GM21423 (cell line): ENCODE results near the gene XRCC4.

Experiments used
- ATAC-seq: cut with Tn5 transposase; IDR thresholded peaks from one replicate; pipeline ENCODE4 v1.9.1; 2021; ENCODE audit warnings: mild to moderate bottlenecking, moderate library complexity; ENCODE audit not compliant: unreplicated experiment

The XRCC4 gene

DNA sequence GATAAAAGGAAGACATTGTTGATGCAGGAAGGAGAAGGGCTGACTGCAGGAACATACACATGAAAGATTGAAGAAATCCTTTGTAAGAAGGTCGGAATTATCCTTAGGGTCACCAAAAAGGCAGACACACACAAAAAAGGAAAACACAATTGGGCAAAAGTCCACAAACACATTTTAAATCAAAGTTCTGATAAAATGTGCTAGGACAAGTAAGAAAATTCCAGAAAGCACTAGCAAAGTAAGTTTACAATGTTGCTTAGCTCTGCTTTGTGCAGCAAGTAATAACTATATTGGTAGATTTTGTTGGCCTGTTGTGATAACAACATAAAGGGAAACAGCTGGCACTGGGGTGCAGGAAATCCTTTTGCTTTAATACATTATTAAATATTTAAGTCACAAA is 294.4 kb downstream of the XRCC4 start:
- no peak for ATAC-seq

- ATAC-seq, result no peak
These were observed 297.2 kb downstream of the XRCC4 start for GRCh38 chr5:83374547-83374946.

- ATAC-seq, result no peak
These were observed 297.9 kb downstream of the XRCC4 start for GRCh38 chr5:83375049-83375745.

- no peak for ATAC-seq
These were observed 299.1 kb downstream of the XRCC4 start for GRCh38 chr5:83376461-83376860.

DNA sequence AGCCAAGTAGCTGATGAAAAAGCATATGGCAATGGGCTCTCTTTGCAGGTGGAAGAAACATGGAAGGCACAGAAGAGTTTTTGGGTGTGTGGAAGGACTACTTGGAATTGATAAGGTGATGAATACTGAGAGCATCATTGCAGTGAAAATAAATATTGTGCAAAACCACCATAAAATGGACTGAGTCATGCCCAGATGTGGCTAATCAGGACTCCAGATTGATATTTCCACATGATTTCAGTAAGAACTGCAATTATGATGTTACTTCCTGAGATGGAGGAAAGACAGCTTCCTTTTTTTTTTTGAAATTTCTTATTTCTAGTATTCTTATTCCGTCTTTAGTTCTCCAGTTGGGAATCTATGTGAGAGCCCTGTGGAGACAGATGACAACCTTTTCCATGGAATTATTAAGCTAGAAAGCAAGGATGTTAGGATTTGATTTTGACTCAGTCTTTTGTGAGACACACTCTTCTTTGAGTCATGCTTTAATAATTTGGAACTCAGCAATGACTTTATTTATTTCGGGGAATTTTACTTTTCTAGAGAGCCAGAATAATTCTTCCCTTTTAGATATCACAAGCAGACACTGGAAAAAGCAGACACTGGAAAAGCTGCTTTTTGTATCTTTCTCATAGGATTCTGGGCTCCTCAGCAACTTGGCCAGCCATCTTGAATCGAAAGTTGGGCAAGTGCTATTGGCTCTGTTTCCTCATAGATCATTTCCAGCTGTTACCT is 300.0 kb downstream of the XRCC4 start:
- no peak for ATAC-seq

- ATAC-seq, result no peak
These were observed 301.4 kb downstream of the XRCC4 start for GRCh38 chr5:83378624-83379289.

GRCh38 chr5:83385812-83386211 is 308.5 kb downstream of the XRCC4 start:
- ATAC-seq, result no peak

- ATAC-seq, result no peak
These were observed 309.7 kb downstream of the XRCC4 start for GRCh38 chr5:83387041-83387440.

DNA sequence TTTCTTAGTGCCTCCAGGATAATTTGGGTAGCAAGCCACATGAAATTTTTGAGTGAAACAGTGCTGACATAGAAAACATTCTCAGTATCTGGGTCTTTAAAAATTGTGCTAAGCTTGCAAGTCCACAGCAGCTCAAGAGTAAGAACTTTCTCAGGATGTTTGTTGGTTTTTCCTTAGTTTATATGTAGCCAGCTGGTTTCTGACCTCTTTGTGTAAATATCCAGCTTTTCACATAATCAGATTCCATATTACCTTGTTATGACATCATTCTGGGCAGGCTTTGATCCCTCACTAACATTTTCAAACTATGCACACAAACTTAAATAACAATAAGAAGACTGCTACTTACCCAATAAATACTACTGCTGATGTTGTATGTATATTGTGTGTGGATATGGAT is 311.3 kb downstream of the XRCC4 start:
- no peak for ATAC-seq

DNA sequence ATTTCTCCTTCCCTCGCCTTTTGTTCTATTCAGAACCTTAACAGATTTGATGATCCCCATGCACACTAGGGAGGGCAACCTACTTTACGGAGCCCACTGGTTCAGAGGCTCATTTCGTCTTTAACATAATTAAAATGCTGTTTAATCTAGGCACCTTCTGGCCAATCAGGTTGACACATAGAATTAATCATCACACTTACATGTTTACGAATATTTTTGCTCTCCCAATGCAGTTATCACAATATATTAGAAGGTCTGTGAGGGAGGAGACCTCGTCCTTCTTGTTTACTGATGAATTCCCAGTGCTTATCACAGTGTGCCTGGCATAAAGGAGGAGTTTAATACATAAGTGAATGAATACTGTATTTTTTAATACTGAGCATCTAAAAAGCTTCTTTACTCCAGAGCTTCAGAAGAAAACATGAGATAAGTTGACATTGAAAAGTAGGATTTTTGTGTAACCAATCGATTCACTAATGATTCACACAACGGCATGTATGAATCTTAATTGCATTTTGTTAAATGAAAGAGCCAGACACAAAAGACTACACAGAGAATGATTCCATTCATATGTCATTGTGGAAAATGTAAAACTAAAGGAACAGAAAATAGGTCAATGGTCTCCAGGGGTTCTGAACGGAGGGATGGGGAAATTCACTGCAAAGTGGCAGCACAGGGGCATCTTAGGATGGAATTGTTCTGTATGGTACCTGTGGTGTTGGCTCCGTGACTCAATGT is 315.6 kb downstream of the XRCC4 start:
- no peak for ATAC-seq

GRCh38 chr5:83393504-83393866 is 316.1 kb downstream of the XRCC4 start:
- ATAC-seq, result no peak

GRCh38 chr5:83394190-83394589 is 316.8 kb downstream of the XRCC4 start:
- ATAC-seq, result no peak

DNA sequence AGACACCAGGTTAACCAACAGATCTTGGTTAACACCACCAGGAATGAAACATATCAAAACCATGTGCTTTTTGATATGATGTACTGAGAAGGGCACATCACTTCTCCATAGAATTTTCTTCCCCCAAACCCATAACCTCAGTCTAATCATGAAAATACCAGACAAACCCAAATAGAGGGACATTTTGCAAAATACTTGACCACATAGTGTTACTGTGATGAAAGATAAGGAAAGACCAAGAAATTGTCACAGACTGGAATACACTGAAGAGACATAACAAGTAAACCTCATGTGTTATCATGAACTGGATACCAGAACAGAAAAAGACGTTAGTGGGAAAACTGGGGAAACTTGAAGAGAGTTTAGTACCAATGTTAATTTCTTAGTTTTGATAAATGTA is 319.3 kb downstream of the XRCC4 start:
- no peak for ATAC-seq

DNA sequence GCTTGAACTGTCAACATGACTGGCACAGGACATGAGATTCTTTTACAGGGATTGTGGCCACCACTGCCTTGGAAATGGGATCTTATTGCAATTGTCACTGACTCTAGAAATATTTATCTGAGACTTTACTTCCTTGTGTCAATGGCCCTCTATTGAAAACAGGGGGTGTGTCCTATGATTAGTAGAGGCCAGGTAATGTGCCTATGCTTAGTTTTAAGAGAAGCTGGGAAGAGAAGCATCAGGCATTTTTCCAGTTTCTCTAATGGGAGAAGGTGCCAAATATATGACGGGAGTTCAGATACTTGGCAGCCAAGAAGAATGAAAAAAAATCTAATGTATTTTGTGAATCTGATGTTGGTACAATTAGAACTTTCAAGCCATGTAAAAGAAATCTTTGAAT is 320.3 kb downstream of the XRCC4 start:
- no peak for ATAC-seq

GRCh38 chr5:83400241-83400640 is 322.9 kb downstream of the XRCC4 start:
- ATAC-seq, result no peak

- ATAC-seq, result no peak
These were observed 323.4 kb downstream of the XRCC4 start for GRCh38 chr5:83400701-83401100.

DNA sequence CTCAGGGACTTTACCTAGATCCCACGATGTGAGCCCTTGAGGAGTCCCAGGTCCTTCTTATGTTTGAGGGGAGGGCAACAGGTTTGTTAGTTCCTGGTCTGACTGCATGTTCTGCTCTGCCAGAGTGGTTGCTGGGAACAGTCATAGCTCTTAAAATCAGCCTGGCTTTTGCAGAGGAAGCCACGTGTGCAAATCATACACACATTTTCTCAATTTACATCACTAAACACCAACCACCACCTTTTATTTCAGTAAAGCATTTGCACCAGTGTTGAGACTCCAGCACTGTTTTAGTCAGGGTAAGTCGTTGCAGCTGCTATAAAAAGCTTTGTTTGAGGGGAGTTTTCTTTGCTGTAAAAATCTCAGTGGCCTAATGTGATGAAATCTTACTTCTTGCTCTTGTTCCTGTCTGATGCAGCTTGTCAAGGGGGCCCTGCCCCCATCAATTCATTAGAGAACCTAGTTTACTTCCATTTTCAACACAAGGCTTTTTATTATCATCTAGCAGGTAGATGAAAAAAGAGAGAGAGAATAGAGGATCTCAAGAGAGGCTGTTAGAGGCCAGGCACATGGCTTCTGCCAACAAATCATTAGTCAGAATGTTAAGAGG is 323.9 kb downstream of the XRCC4 start:
- ATAC-seq, result no peak

GRCh38 chr5:83401775-83402174 is 324.4 kb downstream of the XRCC4 start:
- ATAC-seq, result no peak
